Stimulated activated naive B cell treated with anti-CD40 and anti-IgM and Interleukin-4, amounts not matched to agents 10 μg/mL and 1 μg/mL and 100 μg/mL, for 72 hours (primary cell): Measurements from ENCODE around the gene DUSP12.

ENCODE experiments used
- ATAC-seq, 2 donors: fragments of 150-1000 bp; cut with Tn5 transposase; replicated peaks; 2 replicates each; pipeline ENCODE4 v1.10.0; 2021; ENCODE audit warnings: moderate library complexity in 1 of 2
- DNase-seq: peaks from one replicate; pipeline ENCODE4 v3.0.0; 2021
- H3K27ac Mint-ChIP-seq: one replicate; pipeline ENCODE4 v1.8.0; 2022; ENCODE audit warnings: mild to moderate bottlenecking, mixed read lengths
- H3K27me3 Mint-ChIP-seq, 2 donors: one replicate each; pipeline ENCODE4 v1.8.0; 2022; ENCODE audit warnings: mixed read lengths in 2 of 2
- H3K36me3 Mint-ChIP-seq, 2 donors: one replicate each; pipeline ENCODE4 v1.8.0; 2022; ENCODE audit warnings: mixed read lengths in 2 of 2, mild to moderate bottlenecking in 1 of 2
- H3K4me1 Mint-ChIP-seq, 2 donors: one replicate each; pipeline ENCODE4 v1.8.0; 2022; ENCODE audit warnings: mixed read lengths in 2 of 2, mild to moderate bottlenecking in 1 of 2
- H3K4me3 Mint-ChIP-seq, 2 donors: one replicate each; pipeline ENCODE4 v1.8.0; 2022; ENCODE audit warnings: mild to moderate bottlenecking in 2 of 2, mixed read lengths in 2 of 2, moderate library complexity in 1 of 2
- H3K9me3 Mint-ChIP-seq, 2 donors: one replicate each; pipeline ENCODE4 v1.8.0; 2022; ENCODE audit warnings: mixed read lengths in 2 of 2, mild to moderate bottlenecking in 1 of 2

DUSP12 gene

DNA sequence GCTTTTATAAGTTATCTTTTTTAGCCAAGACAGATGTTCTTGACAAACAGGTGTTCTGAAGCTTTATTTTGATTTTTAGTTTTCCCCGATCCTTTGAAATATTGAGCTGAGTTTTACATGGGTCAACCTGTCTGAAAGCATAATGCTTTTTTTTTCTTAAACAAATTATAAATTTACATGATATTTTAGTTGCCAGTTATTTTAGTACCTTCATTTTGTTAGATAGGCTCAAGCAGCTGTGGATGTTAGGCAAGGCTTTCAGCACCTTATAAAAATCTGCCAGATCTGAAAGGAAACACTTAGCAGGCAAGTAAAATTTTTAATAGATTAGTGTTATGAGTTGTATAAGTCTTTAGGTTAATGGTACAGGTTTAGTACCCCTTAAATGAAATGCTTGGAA lies 50.2 kb downstream of the DUSP12 start:
- no peak overlapping the region for H3K4me3 Mint-ChIP-seq
- H3K4me1 Mint-ChIP-seq, result no peaks in the 10 kb centered on the region
- H3K9me3 Mint-ChIP-seq, result no peaks in the 10 kb centered on the region
- no peak overlapping the region for H3K27ac Mint-ChIP-seq
- no peaks in the 10 kb centered on the region for H3K27me3 Mint-ChIP-seq
- H3K36me3 Mint-ChIP-seq, result peaks cover 25 to 41% of the 10 kb centered on the region in 2 donors
- DNase-seq, result no peak
- no peak for ATAC-seq

DNA sequence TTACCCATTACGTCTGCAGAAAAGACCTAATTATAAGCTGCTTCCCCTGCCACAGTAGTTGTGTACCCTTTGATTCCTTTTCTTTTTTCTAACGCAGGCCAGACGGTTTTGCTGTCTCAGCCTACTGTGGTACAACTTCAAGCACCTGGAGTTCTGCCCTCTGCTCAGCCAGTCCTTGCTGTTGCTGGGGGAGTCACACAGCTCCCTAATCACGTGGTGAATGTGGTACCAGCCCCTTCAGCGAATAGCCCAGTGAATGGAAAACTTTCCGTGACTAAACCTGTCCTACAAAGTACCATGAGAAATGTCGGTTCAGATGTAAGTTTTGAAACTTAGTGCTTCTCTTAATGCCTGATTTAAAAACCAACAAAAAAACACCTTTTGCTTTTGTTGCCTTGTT lies 52.4 kb downstream of the DUSP12 start:
- peaks cover 2 to 5% of the 10 kb centered on the region in 2 donors for H3K4me1 Mint-ChIP-seq
- no peak for DNase-seq
- H3K9me3 Mint-ChIP-seq, result no peaks in the 10 kb centered on the region
- H3K27me3 Mint-ChIP-seq, result no peaks in the 10 kb centered on the region
- H3K27ac Mint-ChIP-seq, result no peak overlapping the region
- H3K4me3 Mint-ChIP-seq, result no peak overlapping the region
- ATAC-seq, result no peak
- H3K36me3 Mint-ChIP-seq, result peaks cover 33 to 45% of the 10 kb centered on the region in 2 donors

DNA sequence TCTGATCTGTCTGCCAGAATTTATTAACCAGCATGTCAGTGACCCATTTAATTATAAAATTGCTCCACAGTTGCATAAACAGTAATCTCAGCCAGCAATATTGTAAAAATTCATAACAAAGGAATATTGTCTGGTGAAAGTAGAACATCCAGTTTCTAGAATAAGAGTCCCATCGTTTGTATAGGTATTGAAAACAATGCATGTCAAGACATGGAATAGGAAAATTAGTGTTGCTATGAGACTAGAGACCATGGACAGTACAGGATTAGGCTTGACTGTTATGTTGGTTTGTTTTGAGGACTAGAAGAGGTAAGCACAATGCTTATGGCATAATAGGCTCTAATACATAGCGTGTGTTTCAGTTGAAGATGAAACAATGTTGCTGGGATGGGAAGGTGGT lies 53.6 kb downstream of the DUSP12 start:
- no peak for DNase-seq
- Mint-ChIP-seq H3K27me3 (no peaks in the 10 kb centered on the region), H3K36me3 (peaks cover 21 to 33% of the 10 kb centered on the region in 2 donors), H3K27ac (no peak overlapping the region), H3K4me3 (no peak overlapping the region), H3K9me3 (no peaks in the 10 kb centered on the region), H3K4me1 (peaks cover 2 to 5% of the 10 kb centered on the region in 2 donors)
- no peak for ATAC-seq

DNA sequence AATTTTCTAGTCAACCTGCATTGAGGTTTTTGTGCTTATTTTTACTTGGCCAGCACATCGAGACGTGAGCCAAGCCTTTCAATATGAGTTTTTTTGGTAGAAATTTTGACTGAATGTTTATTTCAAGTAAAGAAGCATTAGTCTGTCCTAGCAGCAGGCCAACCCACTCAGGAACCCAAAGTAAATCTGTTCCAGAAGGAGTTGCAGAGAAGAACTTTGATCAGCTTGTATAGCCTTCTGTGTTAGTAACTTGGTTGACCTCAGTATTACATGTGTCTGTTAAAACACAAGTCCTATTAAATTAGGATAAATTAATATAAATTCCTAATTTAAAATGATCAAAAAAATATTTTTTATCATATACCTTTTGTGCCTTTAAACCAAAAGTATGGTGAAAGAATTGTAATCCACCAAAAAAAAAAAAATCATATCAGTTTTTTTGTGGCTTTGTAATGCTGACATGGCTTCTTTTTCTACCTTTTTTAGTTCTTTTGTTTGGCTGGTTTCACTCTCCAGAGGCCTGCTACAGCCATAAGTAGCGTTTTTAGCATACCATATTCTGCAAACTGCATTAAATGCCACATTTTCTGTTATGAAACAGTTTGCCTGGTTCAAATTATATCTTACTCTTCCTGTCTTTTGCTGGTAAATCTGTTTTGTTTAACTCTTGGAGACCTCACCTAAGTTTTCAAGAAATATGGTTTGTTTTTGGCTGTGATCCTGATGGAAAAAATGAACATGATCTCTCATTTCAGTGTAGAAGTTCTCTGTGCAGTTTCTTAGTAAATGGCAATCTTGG lies 56.0 kb downstream of the DUSP12 start:
- H3K9me3 Mint-ChIP-seq, result peaks cover 4 to 6% of the 10 kb centered on the region in 2 donors
- DNase-seq (no peak), ATAC-seq (no peak)
- peaks cover 35 to 40% of the 10 kb centered on the region in 2 donors for H3K36me3 Mint-ChIP-seq
- H3K27ac Mint-ChIP-seq, result no peak overlapping the region
- peaks cover 2 to 5% of the 10 kb centered on the region in 2 donors for H3K4me1 Mint-ChIP-seq
- H3K4me3 Mint-ChIP-seq, result no peak overlapping the region
- no peaks in the 10 kb centered on the region for H3K27me3 Mint-ChIP-seq
